Activated B cell treated with CpG ODN at 0.5 μM for 24 hours (primary cell): ENCODE measurements around the gene INO80D. TPM values are rescaled to one million over a fixed set of nuclear protein-coding genes. Genes with fewer than 3 reads are reported as not detected.

Source experiments
- ATAC-seq: fragments of 200-7000 bp; cut with Tn5 transposase; one replicate; pipeline ENCODE4 v1.10.0; 2021; ENCODE audit warnings: low read depth, mild to moderate bottlenecking, moderate library complexity
- CTCF ChIA-PET: fragments of 350-600 bp; sonication (Branson Sonifier 250); formaldehyde crosslinking; loops from one replicate; lab custom pipeline; 2021; ENCODE audit warnings: antibody characterized with exemption; lab: Charles Lee
- POLR2A ChIA-PET: fragments of 350-600 bp; sonication (Branson Sonifier 250); formaldehyde crosslinking; loops from one replicate; lab custom pipeline; 2021; ENCODE audit warnings: antibody characterized with exemption; lab: Charles Lee
- DNase-seq: peaks from one replicate; pipeline ENCODE4 v3.0.0; 2022
- H3K27ac Mint-ChIP-seq: one replicate; pipeline ENCODE4 v1.8.0; 2020; ENCODE audit warnings: mixed read lengths
- H3K27me3 Mint-ChIP-seq: one replicate; pipeline ENCODE4 v1.8.0; 2021; ENCODE audit warnings: mixed read lengths
- H3K36me3 Mint-ChIP-seq: one replicate; pipeline ENCODE4 v1.8.0; 2021; ENCODE audit warnings: low read depth, mixed read lengths
- H3K4me1 Mint-ChIP-seq: one replicate; pipeline ENCODE4 v1.8.0; 2021; ENCODE audit warnings: mixed read lengths
- H3K4me3 Mint-ChIP-seq: one replicate; pipeline ENCODE4 v1.8.0; 2020; ENCODE audit warnings: mild to moderate bottlenecking, mixed read lengths
- H3K9me3 Mint-ChIP-seq: one replicate; pipeline ENCODE4 v1.8.0; 2020; ENCODE audit warnings: mixed read lengths
- CTCF ChIP-seq: fragments of 200-600 bp; IDR thresholded peaks from one replicate; pipeline ENCODE4 v1.8.0; 2022; ENCODE audit warnings: antibody characterized with exemption, mild to moderate bottlenecking
- intact Hi-C: fragments of 100-400 bp; cut with micrococcal nuclease; formaldehyde crosslinking; loops from one replicate; pipeline ENCODE4 v1.15.1; 2024
- total RNA-seq: library from RNA; stranded (reverse); gene quantifications from 2 replicates; pipeline ENCODE4 v1.2.3, GENCODE V29; 2022

INO80D gene
- total RNA-seq, 1 donor from 2014 or later, result 53.1 TPM

GRCh38 chr2:206068207-206068606, 17.8 kb downstream of the INO80D start:
- no peak for TF ChIP-seq CTCF
- ChIA-PET CTCF (no interaction called here), POLR2A (no interaction called here)
- ATAC-seq, result no peak
- intact Hi-C loops, result no loop called here
- Mint-ChIP-seq H3K27ac (no peak overlapping the region), H3K4me1 (peaks cover 30% of the 10 kb centered on the region), H3K27me3 (no peaks in the 10 kb centered on the region), H3K9me3 (no peaks in the 10 kb centered on the region), H3K4me3 (no peak overlapping the region), H3K36me3 (peaks cover 31% of the 10 kb centered on the region)
- no peak for DNase-seq

GRCh38 chr2:206064077-206064476, 21.9 kb downstream of the INO80D start:
- intact Hi-C loops, result no loop called here
- Mint-ChIP-seq H3K36me3 (peaks cover 51% of the 10 kb centered on the region), H3K4me3 (no peak overlapping the region), H3K27me3 (no peaks in the 10 kb centered on the region), H3K4me1 (peaks cover 14% of the 10 kb centered on the region), H3K27ac (no peak overlapping the region), H3K9me3 (no peaks in the 10 kb centered on the region)
- ATAC-seq (no peak), DNase-seq (no peak)
- TF ChIP-seq CTCF, result no peak
- POLR2A ChIA-PET, result no interaction called here
- CTCF ChIA-PET, result no interaction called here

GRCh38 chr2:206063635-206064034, 22.3 kb downstream of the INO80D start:
- CTCF ChIA-PET, result no interaction called here
- no peak for TF ChIP-seq CTCF
- POLR2A ChIA-PET, result no interaction called here
- Mint-ChIP-seq H3K4me3 (no peak overlapping the region), H3K27ac (no peak overlapping the region), H3K9me3 (no peaks in the 10 kb centered on the region), H3K36me3 (peaks cover 51% of the 10 kb centered on the region), H3K4me1 (peaks cover 14% of the 10 kb centered on the region), H3K27me3 (no peaks in the 10 kb centered on the region)
- no peak for ATAC-seq
- intact Hi-C loops, result no loop called here
- no peak for DNase-seq

- Mint-ChIP-seq H3K27ac (no peak overlapping the region), H3K27me3 (no peaks in the 10 kb centered on the region), H3K4me1 (peaks cover 13% of the 10 kb centered on the region), H3K4me3 (no peak overlapping the region), H3K9me3 (no peaks in the 10 kb centered on the region), H3K36me3 (peaks cover 54% of the 10 kb centered on the region)
- DNase-seq (no peak), ATAC-seq (no peak)
- POLR2A ChIA-PET, result no interaction called here
- CTCF ChIA-PET, result no interaction called here
- intact Hi-C loops, result no loop called here
- no peak for TF ChIP-seq CTCF
Observed at GRCh38 chr2:206062724-206063123, 23.2 kb downstream of the INO80D start.

GRCh38 chr2:206056286-206056685, 29.7 kb downstream of the INO80D start:
- no peak overlapping the region for H3K27ac Mint-ChIP-seq
- H3K4me3 Mint-ChIP-seq, result no peak overlapping the region
- ATAC-seq (no peak), DNase-seq (no peak)
- POLR2A ChIA-PET, result no interaction called here
- peaks cover 13% of the 10 kb centered on the region for H3K4me1 Mint-ChIP-seq
- no peaks in the 10 kb centered on the region for H3K9me3 Mint-ChIP-seq
- TF ChIP-seq CTCF, result no peak
- intact Hi-C loops, result loop anchor here (5.0 kb wide), 1 partner anchor 64 kb away; no protein-coding TSS in a partner anchor
- CTCF ChIA-PET, result no interaction called here
- H3K27me3 Mint-ChIP-seq, result no peaks in the 10 kb centered on the region
- H3K36me3 Mint-ChIP-seq, result peaks cover 69% of the 10 kb centered on the region
